MCF 10A (cell line): ENCODE measurements around the gene CD48. TPM values are rescaled to one million over a fixed set of nuclear protein-coding genes. Genes with fewer than 3 reads are reported as not detected.

Experiments used
- BruUV-seq: library from RNA; stranded (reverse); fragments of 400-500 nt; replicated peaks from 2 replicates; lab custom pipeline; 2021; lab: Mats Ljungman, UMichigan
- CTCF ChIA-PET: fragments of 300-600 bp; sonication (Branson Sonifier 250); formaldehyde crosslinking; extraction: SDS; loops from one replicate; lab custom pipeline; 2021; ENCODE audit warnings: antibody characterized with exemption, inconsistent platforms; lab: Yijun Ruan, JAX
- POLR2A ChIA-PET: fragments of 300-600, 350-650 bp; sonication (Branson Sonifier 250); formaldehyde crosslinking; extraction: SDS; loops from one replicate; lab custom pipeline; 2020; ENCODE audit warnings: antibody characterized with exemption, inconsistent platforms; lab: Yijun Ruan, JAX
- DNase-seq: peaks from one replicate; pipeline ENCODE4 v3.0.0-alpha.2; 2018; ENCODE audit not compliant: unreplicated experiment
- H3K27ac Mint-ChIP-seq: one replicate; pipeline ENCODE4 v1.8.0; 2022; ENCODE audit warnings: mild to moderate bottlenecking, low read depth, mixed read lengths; ENCODE audit not compliant: unreplicated experiment
- H3K27me3 Mint-ChIP-seq: one replicate; pipeline ENCODE4 v1.8.0; 2022; ENCODE audit warnings: mixed read lengths; ENCODE audit not compliant: insufficient read depth, unreplicated experiment
- H3K36me3 Mint-ChIP-seq: one replicate; pipeline ENCODE4 v1.8.0; 2022; ENCODE audit warnings: mild to moderate bottlenecking, moderate library complexity, mixed read lengths; ENCODE audit not compliant: insufficient read depth, unreplicated experiment
- H3K4me1 Mint-ChIP-seq: one replicate; pipeline ENCODE4 v1.8.0; 2022; ENCODE audit warnings: mixed read lengths; ENCODE audit not compliant: insufficient read depth, unreplicated experiment
- H3K4me3 Mint-ChIP-seq: one replicate; pipeline ENCODE4 v1.8.0; 2022; ENCODE audit warnings: mild to moderate bottlenecking, moderate library complexity, mixed read lengths; ENCODE audit not compliant: unreplicated experiment
- H3K9me3 Mint-ChIP-seq: one replicate; pipeline ENCODE4 v1.8.0; 2022; ENCODE audit warnings: mixed read lengths; ENCODE audit not compliant: unreplicated experiment
- CTCF ChIP-seq: fragments of 200-600 bp; IDR thresholded peaks from one replicate; pipeline ENCODE4 v1.8.0; 2022; ENCODE audit warnings: antibody characterized with exemption, mild to moderate bottlenecking; ENCODE audit not compliant: unreplicated experiment
- intact Hi-C: fragments of 100-400 bp; cut with micrococcal nuclease; formaldehyde crosslinking; loops from 2 replicates; pipeline ENCODE4 v1.14.1; 2022
- total RNA-seq: library from RNA; stranded (reverse); gene quantifications from 2 replicates; pipeline ENCODE4 v1.2.3, GENCODE V29; 2022

CD48 gene
- total RNA-seq, 1 experiment from 2014 or later, result not detected

GRCh38 chr1:160671603-160672517 is 39.8 kb downstream of the CD48 start:
- intact Hi-C loops, result loop anchor here (10.0 kb wide), 1 partner anchor 247 kb away; no protein-coding TSS in a partner anchor
- CTCF ChIA-PET, result interaction anchor here (0.6 to 4.4 kb wide), 14 partner anchors 9 to 282 kb away, joined by 3 to 39 read pairs (median 4); no protein-coding TSS in a partner anchor

GRCh38 chr1:160670701-160671100 is 40.9 kb downstream of the CD48 start:
- CTCF ChIA-PET, result interaction anchor here (0.5 to 3.0 kb wide), 3 partner anchors 45 to 555 kb away, joined by 3 to 12 read pairs (median 3); no protein-coding TSS in a partner anchor

More at GRCh38 chr1:160671603-160672517, 39.8 kb downstream of the CD48 start:
- Mint-ChIP-seq H3K4me3 (no peak overlapping the region), H3K9me3 (peaks cover 17% of the 10 kb centered on the region), H3K36me3 (no peaks in the 10 kb centered on the region), H3K27ac (no peak overlapping the region), H3K27me3 (peaks cover 16% of the 10 kb centered on the region), H3K4me1 (no peaks in the 10 kb centered on the region)
- no peak for DNase-seq
- BruUV-seq, result no TSS peak
- POLR2A ChIA-PET, result interaction anchor here (1.3 to 1.5 kb wide), 2 partner anchors 13 to 35 kb away, joined by 3 to 4 read pairs; no protein-coding TSS in a partner anchor
- no peak for TF ChIP-seq CTCF

GRCh38 chr1:160669802-160670201 is 41.8 kb downstream of the CD48 start:
- TF ChIP-seq CTCF, result no peak

More at GRCh38 chr1:160670701-160671100, 40.9 kb downstream of the CD48 start:
- Mint-ChIP-seq H3K27ac (no peak overlapping the region), H3K27me3 (peaks cover 15% of the 10 kb centered on the region), H3K9me3 (peaks cover 17% of the 10 kb centered on the region), H3K4me1 (no peaks in the 10 kb centered on the region), H3K4me3 (no peak overlapping the region), H3K36me3 (no peaks in the 10 kb centered on the region)
- POLR2A ChIA-PET, result no interaction called here
- DNase-seq, result no peak
- intact Hi-C loops, result loop anchor here (10.0 kb wide), 1 partner anchor 246 kb away; no protein-coding TSS in a partner anchor
- no TSS peak for BruUV-seq
- no peak for TF ChIP-seq CTCF

GRCh38 chr1:160669276-160669675 is 42.3 kb downstream of the CD48 start:
- H3K27me3 Mint-ChIP-seq, result peaks cover 15% of the 10 kb centered on the region
- TF ChIP-seq CTCF, result no peak
- no TSS peak for BruUV-seq
- intact Hi-C loops, result no loop called here
- H3K4me1 Mint-ChIP-seq, result no peaks in the 10 kb centered on the region
- no peak overlapping the region for H3K4me3 Mint-ChIP-seq
- POLR2A ChIA-PET, result interaction anchor here (0.7 kb wide), 1 partner anchor 310 kb away, joined by 5 read pairs; no protein-coding TSS in a partner anchor
- CTCF ChIA-PET, result no interaction called here
- no peaks in the 10 kb centered on the region for H3K36me3 Mint-ChIP-seq
- H3K9me3 Mint-ChIP-seq, result peaks cover 17% of the 10 kb centered on the region
- DNase-seq, result no peak
- H3K27ac Mint-ChIP-seq, result no peak overlapping the region

More at GRCh38 chr1:160669802-160670201, 41.8 kb downstream of the CD48 start:
- Mint-ChIP-seq H3K9me3 (peaks cover 17% of the 10 kb centered on the region), H3K36me3 (no peaks in the 10 kb centered on the region), H3K4me1 (no peaks in the 10 kb centered on the region), H3K27ac (no peak overlapping the region), H3K4me3 (no peak overlapping the region), H3K27me3 (peaks cover 15% of the 10 kb centered on the region)
- DNase-seq, result no peak
- ChIA-PET POLR2A (interaction anchor here (0.7 kb wide), 1 partner anchor 309 kb away, joined by 5 read pairs; no protein-coding TSS in a partner anchor), CTCF (no interaction called here)
- intact Hi-C loops, result loop anchor here (10.0 kb wide), 1 partner anchor 245 kb away; no protein-coding TSS in a partner anchor
- no TSS peak for BruUV-seq
